SH-SY5Y (cell line): ENCODE results near the gene TRMT2A.
A peak's percentile ranks its signal among the peaks of the same experiment; 100 is the strongest.

Experiments used
- GATA2 ChIP-seq: IDR thresholded peaks from 2 replicates; pipeline ENCODE4 v1.6.1; 2011; ENCODE audit warnings: mild to moderate bottlenecking, low read depth, low read length
- GATA3 ChIP-seq: IDR thresholded peaks from 2 replicates; pipeline ENCODE4 v1.6.1; 2011; ENCODE audit warnings: low read depth, mild to moderate bottlenecking, low read length, moderate library complexity

GRCh38 chr22:20116951-20117632 is at the start of gene TRMT2A:
- TF ChIP-seq GATA3, result no peak
- TF ChIP-seq GATA2, result peak; percentile 36; the same call in 1 of the 2 replicates
